A549 treated with GW870086 at 1 μM for 4 hours (cell line): Measurements from ENCODE around the gene STXBP5. TPM values are rescaled to one million over a fixed set of nuclear protein-coding genes. Genes with fewer than 3 reads are reported as not detected.

ENCODE experiments used
- total RNA-seq: library from RNA; stranded (reverse); fragments of 200-300 nt; extraction: Qiagen RNA extraction; gene quantifications from 5 replicates; pipeline ENCODE4 v1.2.3, GENCODE V29; 2022; ENCODE audit warnings: low read depth

Gene STXBP5
- total RNA-seq = 9.8 to 16.4 TPM (median 14.7 TPM) in 5 replicates

GRCh38 chr6:147204060-147204785 lies at the start of gene STXBP5:
Gene STXBP5 (plus strand): TSS chr6:147204417. CDS start chr6:147204533, 116 bp downstream.

